HG03159 (cell line): ENCODE data around the gene IGF2BP2.

Experiments used
- ATAC-seq: cut with Tn5 transposase; IDR thresholded peaks from one replicate; pipeline ENCODE4 v1.9.1; 2021; ENCODE audit warnings: mild to moderate bottlenecking, moderate library complexity; ENCODE audit not compliant: unreplicated experiment

Gene IGF2BP2

GRCh38 chr3:185595526-185595925, 229.3 kb downstream of the IGF2BP2 start:
- ATAC-seq: no peak

- ATAC-seq: no peak
Observed at GRCh38 chr3:185594073-185594472, 230.8 kb downstream of the IGF2BP2 start.
